H1 (cell line): ENCODE measurements around the gene LRP8. TPM values are rescaled to one million over a fixed set of nuclear protein-coding genes. Genes with fewer than 3 reads are reported as not detected.

ENCODE experiments used
- CHD2 ChIP-seq: IDR thresholded peaks from 2 replicates; pipeline ENCODE4 v1.6.1; 2012; ENCODE audit warnings: low read length, improper control_type of control experiment
- CHD7 ChIP-seq: fragments of 300-600 bp; sonication (generic); IDR thresholded peaks from 2 replicates; pipeline ENCODE4 v1.7.1; 2012; ENCODE audit warnings: low read length, moderate library complexity, mild to moderate bottlenecking, inconsistent platforms; ENCODE audit not compliant: insufficient replicate concordance
- NRF1 ChIP-seq: IDR thresholded peaks from 2 replicates; pipeline ENCODE4 v1.6.1; 2011; ENCODE audit warnings: mild to moderate bottlenecking, low read depth, low read length, improper control_type of control experiment
- SIRT6 ChIP-seq: IDR thresholded peaks from one replicate; pipeline ENCODE4 v1.7.1; 2012; ENCODE audit warnings: low read length, inconsistent platforms
- SRF ChIP-seq: IDR thresholded peaks from 2 replicates; pipeline ENCODE4 v1.6.1; 2011; ENCODE audit warnings: mild to moderate bottlenecking, low read depth, low read length, moderate library complexity
- TBP ChIP-seq: IDR thresholded peaks from 2 replicates; pipeline ENCODE4 v1.6.1; 2011; ENCODE audit warnings: low read depth, low read length, improper control_type of control experiment
- YY1 ChIP-seq: IDR thresholded peaks from 2 replicates; pipeline ENCODE4 v1.6.1; 2011; ENCODE audit warnings: low read depth, mild to moderate bottlenecking, low read length
- ZNF274 ChIP-seq: IDR thresholded peaks from 2 replicates; pipeline ENCODE4 v1.7.0; 2012; ENCODE audit warnings: low read length, borderline replicate concordance; ENCODE audit errors: extremely low read depth
- polyA plus RNA-seq, 7 experiments: library from polyadenylated mRNA; depleted of rRNA in 3 of 7; stranded (reverse) in 5 of 7; unstranded in 2 of 7; fragments of >200 nt in 5 of 7; fragments of 200-250 nt in 2 of 7; gene quantifications; 1 replicate in 5 of 7; 2 replicates in 1 of 7; 4 replicates in 1 of 7; pipeline versions ENCODE4 v1.2.1 to v1.2.3, GENCODE V29; 2011 to 2013; ENCODE audit warnings: missing spikeins in 2 of 7, mixed read lengths in 2 of 7
- total RNA-seq: library from RNA; stranded (reverse); fragmentation: NEBNext Ultra II Directional; extraction: Animal tissue kit (Norgen Biotek cat#: 25700); gene quantifications from 2 replicates; pipeline ENCODE4 v1.2.1, GENCODE V29; 2021

The LRP8 gene
- total and polyA plus RNA-seq, 2 of the 8 experiments (the other 6 are each of a cell fraction or from before 2014, with no cell fraction given) = 63.2 to 66.4 TPM

- TF ChIP-seq CHD7 (no peak), CHD2 (no peak), ZNF274 (no peak), NRF1 (no peak), YY1 (no peak), TBP (no peak), SRF (no peak), SIRT6 (no peak)
- TF ChIP-seq, all 59 proteins: peak for 0
Observed at GRCh38 chr1:53359934-53360276, 32.0 kb upstream of the LRP8 start (continued).
